NCI-H187 (cell line): ENCODE data around the gene MOGAT3.

Experiments used
- DNase-seq, 2 experiments: peaks; one replicate each; lab custom pipeline; 2025; lab: John Stamatoyannopoulos, UW

Gene MOGAT3

DNA sequence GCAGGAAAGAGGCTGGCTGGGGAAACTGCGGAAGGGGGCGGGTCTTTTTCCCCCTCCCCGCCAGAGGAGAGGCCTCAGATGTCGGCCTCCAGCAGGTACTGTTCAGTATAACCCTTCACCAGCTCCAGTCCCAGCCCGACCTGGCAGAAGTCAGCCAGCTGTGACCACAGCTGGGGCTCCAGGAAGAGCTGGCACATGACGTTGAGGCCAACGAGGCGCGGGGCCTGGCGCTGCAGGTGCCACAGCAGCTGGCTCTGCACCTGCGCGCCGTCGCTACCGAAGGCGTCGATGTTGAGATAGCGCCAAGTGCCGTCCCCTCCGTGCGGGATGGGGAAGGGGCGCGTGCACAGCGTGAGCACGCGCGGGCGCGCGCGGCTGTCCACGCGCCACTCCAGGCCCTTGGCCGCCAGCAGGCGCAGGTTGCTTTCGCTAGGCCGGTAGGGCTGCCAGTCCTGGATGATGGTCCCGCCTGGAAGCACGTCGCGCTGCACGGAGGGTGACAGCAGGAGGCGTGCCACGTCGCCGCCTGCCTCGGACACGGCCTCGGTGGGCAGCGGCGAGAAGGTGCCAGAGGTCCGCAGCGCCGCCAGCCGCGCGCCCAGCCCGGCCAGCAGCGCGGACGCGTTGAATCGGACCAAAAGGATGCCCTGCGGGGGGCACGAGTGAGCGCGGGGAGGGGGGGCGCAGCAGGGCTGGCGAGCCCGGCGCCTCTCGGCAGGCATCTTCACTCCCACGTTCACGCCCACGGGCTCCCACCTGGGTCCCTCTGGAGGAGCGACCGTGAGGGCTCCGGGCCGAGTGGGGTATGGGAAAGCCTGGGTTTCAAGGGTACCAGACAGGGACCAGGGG is 28.6 kb downstream of the MOGAT3 start:
- peak; percentile 36 to 65 for DNase-seq

DNA sequence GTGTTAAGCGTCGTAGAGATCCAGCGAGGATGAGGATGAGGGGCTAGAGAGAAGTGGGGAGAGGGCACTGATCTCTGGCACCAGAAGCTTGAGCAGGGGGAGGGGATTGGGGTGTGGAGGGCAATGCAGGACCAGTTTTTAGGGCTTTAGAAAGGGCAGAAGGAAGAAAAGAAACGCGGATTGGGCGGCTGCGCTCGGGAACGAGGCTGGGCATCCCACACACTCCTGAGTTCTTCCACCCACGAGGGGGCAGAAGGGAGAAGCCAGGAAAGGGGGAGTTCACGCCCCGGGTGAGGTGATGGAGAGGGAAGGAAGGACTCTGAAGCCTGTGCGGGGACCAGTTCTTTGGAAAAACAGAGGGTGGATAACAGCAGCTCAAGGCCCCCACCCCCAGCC is 29.4 kb downstream of the MOGAT3 start:
- no peak for DNase-seq

DNA sequence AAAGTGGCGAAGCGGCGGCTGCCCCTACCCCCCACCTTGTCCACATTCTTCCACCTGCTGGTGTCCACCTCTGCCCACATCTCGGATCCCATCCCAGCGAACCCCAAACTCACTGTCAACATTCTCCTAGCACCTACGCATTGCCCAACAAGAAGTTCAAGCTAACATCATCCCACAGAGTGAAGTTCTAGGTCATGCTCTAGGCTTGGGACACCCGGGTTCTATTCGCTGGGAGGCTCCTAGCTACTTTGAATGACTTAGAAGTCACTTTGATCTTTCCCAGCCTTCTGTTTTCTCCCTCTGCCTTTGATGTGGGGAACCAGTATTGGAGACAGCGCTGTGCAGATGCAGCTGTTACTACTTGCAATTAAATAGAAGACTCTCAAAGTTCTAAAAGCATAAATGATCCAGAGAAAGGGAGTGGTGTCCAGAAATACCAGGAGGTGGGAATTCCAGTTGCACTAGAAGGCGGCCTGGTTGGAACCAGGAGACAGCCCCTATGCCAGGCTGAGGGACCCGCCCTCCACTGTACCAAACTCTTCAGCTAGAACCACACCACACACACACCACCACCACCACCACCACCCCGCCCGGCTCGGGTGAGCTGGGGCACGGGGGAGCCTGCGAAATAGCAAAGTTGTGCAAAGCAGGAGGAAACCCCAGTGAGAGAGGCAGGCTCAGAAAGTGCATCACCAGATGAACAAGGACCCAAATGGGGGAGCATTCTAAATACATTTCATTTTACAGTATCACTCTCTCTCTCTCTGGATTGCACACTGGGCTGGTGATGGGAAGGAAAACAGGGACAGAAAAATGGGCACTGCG is 30.0 kb downstream of the MOGAT3 start:
- DNase-seq: no peak

DNA sequence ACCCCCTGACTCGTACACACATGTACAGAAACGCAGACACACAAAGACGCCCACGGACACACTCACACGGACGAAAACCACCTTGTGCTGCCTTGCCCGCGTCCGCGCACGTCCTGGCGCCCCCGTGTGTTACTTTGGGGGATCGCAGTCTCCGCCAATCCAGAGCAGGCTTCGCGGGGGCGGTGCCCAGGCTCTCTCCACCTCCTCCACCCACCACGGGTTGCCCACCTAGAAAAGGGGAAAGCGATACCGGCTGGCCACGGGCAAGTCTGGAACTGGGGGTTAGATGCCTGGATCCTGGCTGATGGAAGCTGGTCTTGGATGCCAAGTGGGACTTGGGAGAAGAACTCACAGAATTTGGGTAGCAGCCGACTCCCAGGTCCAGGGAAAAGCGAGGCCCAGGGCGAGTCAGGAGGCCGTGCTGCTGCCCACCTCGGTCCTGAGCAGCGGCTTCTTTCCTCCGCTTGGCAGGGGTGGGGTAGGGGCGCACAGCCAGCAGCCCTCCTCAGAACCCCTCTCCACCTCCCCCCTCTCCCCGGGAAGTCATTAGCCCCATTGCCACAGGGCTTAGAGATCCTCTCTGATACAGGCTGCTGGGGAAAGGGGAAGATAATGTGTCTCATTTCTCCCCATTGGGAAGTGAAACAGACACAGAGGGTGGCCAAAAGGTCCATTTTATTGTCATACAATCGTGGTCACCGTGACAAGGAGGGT is 30.8 kb downstream of the MOGAT3 start:
- peak in 1 of 2 experiments; percentile 52 for DNase-seq

DNA sequence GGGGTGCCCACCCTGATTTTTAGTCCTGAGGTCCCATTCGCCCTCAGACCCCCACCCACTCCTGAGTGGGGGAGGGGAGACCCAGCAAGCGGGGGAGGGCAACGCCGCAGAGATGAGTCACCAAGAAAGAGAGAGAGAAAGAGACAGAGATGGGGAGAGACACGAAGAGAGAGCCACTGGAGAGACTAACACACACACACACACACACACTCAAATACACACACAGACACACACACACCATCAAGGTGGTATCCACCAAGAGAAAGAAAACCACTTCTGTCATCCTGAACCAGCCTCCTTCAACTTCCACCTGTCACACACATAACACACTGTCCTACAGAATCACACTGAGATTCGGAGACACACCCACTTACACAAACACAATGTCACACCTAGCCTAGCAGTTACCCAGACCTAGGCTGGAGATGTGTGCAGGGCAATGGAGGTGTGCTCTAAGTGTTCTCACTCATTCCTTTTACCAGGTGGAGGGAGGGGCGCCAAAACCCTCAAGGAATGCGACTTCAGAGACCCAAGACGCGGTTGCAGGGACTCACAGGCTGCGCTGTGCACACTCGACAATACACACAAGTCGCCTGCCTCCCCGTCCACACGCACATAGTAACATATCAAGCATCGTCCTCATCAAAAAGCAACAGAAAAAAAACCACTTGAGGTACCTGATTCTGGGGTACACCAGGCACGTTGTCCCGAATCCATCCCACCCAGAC is 31.6 kb downstream of the MOGAT3 start:
- no peak for DNase-seq

DNA sequence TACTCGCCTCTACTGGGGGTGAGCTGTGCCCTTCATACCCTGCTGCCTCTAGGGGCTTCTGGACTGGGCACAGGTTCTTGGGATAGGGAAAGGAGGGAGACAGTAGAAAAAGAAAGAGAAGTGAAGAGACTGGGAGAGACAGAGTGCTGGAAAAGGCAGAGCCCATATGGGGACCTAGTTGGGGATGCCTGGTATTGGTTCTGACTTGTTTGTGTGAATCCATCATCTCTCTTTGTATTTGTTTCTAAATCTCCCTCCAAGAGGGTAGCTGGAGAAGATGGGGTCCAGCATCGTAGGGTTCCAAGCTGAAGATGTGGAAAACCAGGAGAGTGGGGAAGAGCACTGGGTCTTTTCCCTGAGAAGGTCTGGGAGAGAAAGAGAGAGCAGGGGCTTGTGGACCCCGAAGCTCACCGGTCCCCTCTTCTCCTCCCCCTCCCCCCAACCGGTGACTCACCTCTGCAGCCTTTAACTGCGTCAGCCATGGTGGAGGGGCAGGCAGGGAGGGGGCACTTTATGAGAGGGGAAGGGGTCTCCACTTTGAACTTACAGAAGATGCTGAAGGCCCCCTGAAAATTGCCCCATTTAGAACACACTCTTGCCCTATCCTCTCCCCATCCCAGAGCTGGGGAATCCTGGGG is 32.3 kb downstream of the MOGAT3 start:
- no peak for DNase-seq

DNA sequence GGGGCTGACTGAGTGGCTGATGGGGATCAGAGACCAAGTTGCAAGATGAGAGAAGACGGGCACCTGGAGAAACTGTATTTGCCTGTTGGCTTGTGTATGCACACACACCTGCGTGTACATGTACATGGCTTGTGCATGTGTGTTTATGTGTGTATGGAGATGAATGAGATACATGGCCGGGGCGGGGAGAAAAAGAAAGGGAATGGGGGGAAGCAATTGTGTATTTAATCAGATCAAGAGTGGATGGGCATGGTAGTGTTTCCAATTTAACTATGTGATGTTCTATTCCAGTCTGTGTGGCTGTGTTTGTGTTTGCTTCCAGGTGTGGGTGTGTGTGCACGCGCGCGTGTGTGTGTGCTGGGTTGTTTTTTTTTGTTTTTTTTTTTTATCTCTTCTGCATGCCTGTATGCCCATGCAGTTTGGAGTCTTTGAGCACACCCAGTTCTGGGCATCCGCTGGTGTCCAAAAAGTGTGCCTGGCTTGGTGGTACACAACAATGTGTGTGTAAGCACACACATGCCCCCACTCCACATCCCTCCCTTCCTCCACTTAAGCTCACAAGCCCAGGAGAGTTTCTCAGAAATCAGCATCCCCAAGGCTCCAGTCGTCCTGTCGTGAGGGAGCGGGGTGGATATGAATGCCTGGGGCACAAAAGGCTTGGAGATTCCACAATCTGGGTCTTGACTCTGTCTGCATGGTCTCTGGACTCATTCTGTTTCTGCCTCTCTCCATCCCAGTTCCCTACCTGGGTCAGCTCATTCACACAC is 33.0 kb downstream of the MOGAT3 start:
- no peak for DNase-seq

DNA sequence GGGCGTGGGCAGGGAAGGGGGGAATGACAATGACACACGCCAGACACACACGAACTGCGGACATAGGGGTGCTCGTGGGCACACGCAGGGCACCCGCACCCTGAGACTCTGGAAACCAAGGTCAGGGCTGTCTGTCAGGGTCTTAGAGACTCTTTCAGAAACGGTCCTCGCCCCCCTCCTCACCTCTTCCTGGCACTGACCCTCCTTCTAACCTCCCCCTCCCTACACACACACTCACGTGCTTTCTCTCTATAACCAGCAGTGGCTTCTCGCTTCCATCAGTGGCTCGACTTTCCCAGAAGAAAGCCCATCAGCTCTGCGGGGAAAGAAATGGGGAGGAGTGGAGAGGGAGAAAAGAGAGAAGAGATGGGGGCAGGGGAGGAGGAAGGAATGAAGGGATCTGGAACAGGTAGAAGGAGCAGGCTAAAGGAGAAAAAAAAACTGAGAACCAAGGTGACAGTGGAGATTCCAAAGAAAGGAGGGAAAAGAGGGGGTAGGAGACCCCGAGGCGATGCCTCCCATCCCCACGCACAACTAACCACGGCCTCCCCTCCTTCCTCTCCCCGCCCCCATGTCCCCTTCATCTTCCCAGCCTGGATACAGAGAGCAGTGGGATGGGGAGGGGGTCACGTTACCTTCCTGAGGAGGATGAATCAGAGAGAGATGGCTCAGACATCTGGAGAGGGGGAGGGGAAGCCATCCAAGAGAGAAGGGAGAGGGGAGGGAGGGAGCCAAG is 33.8 kb downstream of the MOGAT3 start:
- DNase-seq: peak; percentile 25 to 51

DNA sequence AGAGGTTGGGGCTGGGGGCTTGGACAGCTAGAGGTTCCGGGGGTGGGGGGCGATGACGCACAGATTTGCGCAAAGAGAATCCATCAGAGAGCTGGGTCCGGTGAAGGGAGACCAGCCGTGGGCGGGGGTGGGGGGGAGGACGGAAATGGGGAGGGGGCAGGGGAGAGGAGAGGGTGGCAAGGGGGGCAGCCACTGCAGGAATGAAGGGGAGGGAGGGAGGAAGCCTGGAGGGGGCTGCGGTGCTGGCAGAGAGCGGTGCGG is 34.3 kb downstream of the MOGAT3 start:
- no peak for DNase-seq

DNA sequence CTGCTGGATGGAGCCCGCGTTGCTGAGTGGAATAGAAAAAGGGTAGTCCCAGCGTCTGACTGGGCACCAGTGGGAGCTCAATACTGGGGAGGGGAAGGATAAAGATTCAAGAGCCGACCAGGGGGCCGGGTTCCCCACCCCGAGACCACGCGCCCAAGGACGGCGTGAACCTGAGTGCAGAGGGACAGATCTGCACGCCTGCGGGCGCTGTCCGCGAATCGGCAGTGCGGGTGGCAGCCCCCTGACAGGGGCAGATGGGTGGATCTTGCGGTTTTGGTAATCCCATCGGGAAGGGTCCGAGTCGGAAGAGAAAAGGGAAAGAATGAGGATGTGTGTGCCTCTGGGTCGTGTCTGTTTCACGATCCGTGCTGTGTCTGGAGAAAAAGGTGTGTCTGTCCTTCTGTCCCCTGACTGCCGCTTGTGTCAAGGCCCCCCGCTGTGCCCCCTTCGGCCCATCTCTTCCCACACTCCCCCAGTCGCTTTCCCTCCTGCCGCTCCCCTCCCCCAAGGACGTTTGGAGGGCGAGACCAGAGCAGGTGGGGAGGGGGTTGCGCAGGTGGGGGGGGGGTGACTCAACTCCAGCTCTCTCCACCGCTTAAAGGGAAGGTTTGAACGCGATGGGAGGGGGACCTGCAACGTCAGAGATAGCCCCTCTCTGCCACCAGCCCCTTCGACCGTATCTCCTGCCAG is 34.7 kb downstream of the MOGAT3 start:
- peak in 1 of 2 experiments; percentile 53 for DNase-seq

DNA sequence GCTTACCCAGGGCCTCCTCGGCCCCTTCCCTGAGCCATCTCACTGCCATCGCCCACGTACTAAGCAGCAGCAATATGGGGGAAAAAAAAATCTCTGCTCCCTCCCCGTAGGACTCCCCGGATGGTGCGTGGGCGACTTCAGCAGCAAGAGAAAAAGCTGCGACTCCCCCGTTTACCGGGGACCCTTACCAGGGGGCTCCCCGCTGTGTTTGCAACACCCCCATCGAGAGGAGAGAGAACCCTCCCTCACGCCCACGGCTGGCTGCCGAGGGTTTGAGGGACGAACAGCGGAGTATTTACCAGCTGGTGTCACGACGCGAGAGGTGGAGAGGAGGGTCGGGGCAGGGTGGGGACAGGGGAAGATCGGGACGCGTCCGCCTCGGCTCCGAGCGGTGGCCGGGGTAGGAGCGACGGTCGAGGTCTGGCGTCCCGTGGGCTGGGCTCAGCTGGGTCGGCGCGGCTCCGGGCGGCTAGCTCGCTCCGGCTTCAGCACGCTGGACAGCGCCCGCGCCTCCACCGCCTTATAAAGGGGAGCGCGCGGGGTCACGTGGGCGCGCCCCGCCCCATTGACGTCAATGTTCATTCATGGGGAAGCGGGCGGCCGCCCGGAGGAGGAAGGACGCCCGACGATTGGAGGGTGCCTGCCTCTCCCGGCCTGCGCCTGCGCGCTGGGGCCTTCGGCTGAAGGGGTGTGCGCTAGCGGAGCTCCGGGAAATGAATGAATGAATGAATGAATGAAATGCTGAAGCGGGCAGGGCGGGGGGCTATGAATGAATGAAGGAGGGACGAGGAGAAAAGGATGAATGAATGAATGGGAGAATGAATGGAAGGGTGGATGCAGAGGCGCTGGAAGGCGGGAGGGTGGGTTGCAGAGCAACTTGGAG is 35.5 kb downstream of the MOGAT3 start, which contains the start of gene VGF:
TSS of gene VGF (minus strand) at position 495 of the 883 bp plus-strand sequence. CDS start 726 bp downstream, outside the sequence.
- DNase-seq: peak; percentile 93 to 97

DNA sequence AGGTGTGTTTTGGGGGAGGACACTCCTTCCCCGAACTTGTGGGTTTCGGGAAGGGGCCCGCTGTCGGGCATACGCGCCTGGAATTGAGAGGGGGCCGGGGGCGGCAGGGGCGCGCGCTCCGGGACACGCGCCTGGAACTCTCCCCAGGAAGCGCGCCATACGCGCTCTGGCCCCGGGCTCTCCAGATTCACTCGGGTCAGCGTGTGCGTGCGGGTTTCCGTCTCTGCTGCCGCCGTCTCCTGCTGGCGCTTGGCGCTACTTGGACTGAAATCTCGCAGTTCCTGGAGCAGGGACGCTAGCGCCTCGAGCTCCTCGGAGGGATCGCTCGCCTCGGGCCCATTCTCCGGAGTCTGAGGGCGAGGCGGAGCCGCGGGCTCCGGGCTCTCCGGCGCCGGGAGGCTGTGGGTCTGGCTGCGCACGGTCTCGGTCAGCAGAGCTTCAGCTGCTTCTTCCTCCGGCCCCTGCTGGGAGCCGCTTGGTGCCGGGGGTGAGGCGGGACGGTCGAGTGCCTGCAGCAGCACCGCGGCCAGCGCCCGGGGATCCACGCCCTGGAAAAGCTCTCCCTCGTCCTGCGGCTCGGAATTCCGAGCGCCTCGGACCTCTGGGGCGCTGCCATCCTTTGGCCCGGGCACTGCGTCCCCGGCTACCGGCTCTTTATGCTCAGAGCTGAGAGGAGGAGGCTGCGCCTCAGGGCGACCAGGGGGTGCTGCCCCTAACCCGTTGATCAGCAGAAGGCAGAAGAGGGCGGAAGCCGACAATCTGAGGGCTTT is 36.6 kb downstream of the MOGAT3 start:
- DNase-seq: no peak

DNA sequence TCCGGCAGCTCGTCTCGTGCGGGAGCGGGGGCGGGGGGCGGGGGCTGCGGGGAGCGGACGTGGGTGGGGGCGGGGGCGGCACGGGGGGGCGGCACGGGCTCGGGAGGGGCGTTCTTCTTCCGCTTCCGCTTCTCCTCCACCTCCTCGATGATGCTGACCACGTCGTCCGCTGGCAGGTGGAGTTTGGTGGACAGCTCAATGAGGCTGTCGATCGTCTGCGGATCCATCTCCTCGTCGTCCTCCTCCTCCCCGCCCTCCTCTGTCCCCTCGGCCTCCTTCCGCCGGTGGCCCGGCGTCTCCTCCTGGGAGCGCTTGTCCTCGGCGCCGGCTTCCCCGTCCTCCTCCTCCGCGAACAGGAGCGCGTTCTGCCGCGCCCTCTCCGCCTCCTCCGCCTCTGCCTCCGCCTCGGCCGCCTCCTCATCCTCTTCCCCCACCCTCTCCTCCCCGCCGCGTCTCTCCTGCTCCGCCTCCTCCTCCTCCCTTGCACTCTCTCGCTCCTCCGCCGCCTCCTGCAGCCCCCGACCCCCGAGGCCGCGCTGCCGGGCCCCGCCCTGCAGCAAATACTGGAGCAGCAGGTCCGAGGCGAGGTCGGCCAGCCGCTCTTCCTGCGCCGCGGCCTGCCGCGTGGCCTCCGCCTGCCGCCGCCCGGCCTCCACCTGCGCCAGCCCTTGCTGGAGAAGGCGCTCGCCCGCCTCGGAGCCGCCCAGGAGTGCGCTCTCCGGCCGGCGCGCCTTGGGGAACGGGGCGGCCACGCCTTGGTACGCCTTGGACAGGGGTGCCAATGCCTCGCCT is 37.4 kb downstream of the MOGAT3 start:
- peak; percentile 43 to 60 for DNase-seq

DNA sequence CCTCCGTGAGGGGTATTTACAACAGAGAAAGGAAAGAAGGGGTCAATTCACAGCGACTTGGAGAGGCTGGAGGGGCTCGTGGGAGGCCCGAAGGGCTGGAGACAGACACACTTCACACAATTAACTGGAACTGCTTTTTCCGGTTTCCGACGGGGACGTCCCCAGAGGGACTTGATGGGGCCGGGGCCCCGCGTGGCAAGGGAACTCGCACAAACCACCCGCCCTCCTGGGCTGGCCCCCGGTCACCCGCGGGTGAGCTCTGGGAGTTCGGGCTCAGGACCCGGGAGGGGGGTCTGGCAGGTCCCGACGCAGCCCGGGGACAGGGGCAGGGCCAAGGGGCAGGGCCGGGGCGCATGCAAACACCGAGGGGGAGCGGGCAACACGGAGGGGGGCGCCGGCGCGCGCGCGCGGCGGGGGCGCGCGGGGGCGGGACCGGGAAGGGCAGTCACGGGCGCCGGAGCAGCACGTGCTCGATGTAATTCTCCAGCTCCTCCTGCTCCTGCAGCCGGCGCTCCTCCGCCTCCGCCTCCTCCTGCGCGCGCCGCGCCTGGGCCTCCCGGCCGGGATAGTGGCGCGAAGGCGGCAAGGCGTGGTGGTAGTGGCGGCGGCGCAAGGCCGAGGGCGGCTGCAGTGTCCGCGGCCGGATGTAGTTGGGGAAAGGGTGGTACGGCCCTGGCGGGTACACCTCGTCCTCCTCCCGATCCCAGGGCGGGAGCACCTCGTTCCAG is 38.1 kb downstream of the MOGAT3 start:
- DNase-seq: peak; percentile 40 to 69

DNA sequence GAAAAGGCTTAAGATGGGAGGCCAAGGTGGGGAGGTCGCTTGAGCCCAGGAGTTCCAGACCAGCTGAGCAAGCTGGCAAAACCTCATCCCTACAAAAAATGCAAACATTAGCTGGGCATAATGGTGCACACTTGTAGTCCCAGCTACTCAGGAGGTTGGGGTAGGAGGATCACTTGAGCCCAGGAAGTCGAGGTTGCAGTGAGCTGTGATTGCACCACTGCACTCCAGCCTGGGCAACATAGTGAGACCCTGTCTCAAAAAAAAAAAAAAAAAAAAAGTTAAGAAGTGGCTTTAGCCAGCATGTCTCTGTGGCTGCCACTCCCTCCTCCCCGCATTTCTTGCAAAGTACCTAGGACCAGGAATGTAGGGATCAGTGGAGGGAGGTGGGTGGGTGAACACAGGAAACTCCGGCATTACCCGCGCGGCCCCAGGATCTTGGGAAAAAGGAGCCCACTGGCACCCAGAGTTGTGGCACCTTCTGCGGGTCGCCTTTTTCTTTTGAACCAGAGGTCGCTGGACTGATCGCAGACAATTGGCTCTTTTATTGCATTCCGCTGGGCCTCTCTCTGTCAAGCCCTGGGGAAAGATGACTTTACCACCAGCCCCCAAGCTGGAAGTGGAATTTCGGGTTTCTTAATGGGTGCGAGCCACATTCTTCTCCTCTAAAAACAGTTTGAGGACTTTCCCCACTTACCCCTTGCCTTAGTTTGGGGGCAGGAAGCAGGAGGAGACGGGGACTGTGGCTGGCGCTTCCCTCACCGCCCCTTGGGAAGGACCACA is 39.0 kb downstream of the MOGAT3 start:
- no peak for DNase-seq
